Effector CD8-positive, alpha-beta T cell (primary cell): Measurements from ENCODE around the gene BTBD9.
"Not testable (repeated sequence)": the region's sequence is repeated elsewhere in the genome, so short reads cannot be mapped to it uniquely, and the experiment has no call there.

Experiments used
- DNase-seq: peaks from one replicate; lab custom pipeline; 2025; lab: John Stamatoyannopoulos, UW

Gene BTBD9

DNA sequence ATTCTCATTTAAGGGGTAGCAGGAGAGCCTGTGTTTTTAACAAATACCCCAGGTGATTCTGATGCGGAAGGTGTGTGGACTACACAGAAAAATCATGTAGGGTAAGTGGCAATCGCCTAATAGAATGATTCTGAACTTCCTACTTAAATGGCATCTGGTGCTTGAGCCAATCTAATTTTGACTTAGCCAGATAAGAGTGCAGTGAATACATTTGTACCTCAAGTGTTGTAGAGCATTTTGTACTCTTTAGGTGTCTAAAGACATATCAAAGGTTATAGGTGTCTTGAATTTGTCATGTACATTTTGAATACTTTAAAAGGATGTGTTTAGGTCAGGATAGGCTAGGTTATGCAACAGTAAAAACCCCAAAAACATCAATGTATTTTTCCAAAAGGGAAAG, 10.0 kb upstream of the BTBD9 start:
- no peak for DNase-seq

DNA sequence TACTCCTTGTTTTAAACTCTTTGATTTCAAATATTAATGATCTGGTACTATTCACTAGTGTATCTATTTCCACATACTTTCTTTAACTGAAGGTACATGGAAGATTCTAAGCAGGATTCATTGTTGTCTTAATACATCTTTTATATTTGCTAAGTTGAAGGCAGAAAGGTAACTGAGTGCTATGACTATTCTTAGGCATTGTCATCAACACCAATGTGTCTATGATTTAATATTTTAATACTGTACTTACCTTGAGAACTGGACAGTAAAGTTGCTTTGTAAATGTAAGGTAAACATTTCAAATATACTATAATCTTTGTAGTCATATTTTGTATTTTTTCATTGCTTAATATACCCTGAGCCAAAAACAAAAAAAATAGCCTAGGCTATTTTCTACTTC, 8.9 kb upstream of the BTBD9 start:
- no peak for DNase-seq

DNA sequence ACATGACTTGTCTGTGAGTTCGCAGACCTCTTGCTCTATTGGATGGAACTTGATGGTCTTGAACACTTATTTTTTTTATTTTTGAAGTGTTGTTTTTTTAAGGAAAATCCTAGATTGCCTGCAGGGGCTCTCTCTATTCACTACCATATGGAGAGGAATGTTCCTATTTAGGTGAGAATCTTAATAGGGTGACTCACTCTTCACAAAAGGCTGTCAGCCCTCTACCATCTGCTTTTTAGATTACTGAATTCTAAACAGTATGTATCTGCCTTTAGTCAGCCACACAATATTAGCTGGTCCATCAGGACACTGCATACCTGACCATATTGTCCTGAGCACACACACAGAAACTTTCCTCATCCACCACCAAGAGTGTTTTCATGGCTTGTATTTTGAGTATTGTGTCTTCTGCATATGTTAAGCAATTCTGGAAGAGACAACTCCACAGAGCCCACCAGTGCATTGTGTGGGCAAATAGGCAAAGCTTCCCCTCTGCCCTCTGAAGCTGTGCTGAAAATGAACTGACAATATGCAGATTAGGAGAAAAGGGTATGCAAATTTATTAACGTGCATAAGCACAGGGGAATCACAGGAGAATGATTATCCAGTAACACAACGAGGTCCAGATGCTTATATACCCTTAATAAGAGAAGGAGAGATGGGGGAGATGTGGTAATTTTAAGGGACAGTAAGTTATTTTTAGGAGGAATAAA, 6.6 kb upstream of the BTBD9 start:
- no peak for DNase-seq

DNA sequence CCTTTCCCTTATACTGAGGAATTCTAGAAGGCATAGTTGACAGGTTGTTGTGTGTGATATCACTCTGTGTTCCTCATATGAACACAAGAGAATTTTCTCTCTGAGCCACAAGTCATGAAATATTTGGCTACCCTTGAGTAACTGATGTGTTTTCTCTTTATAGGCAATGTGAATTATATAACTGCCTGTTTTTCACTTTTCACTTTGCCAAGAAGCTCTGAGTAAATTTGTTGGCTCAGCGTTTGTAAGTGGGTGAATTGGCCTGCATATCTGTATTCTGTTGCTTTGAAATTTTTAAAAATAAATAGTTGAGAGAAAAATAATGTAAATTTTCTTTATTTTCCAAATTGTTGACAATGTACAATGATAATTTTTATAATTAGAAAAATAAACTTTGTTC, 5.2 kb upstream of the BTBD9 start:
- DNase-seq = no peak

DNA sequence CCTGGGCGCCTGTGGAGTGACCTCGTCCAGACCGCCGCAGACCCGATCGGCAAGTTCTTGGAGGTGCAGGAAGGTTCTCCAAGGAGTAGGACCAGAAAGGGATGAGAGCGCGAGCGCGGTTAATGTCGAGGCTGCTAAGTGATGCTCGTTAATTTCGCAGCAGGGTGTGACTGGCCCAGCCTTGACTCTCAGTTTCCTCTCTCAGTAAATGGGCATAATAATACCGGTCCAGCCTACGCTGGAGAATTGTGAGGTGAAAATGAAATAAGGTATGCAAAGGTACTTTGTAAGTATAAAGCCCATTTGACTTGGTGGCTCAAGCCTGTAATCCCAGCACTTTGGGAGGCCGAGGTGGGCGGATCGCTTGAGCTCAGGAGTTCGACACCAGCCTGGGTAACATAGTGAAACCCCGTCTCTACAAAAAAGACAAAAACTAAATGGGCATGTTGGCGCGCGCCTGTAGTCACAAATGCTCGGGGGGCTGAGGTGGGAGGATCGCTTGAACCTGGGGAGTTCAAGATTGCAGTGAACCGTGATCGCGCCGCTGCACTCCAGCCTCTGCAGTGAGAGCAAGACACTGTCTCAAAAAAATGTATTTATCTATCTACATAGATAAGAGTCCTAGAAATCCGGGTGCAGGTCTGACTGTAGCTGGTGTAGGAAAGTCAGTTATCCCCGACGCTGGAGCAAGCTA, 634 bp upstream of the BTBD9 start:
- DNase-seq = no peak

DNA sequence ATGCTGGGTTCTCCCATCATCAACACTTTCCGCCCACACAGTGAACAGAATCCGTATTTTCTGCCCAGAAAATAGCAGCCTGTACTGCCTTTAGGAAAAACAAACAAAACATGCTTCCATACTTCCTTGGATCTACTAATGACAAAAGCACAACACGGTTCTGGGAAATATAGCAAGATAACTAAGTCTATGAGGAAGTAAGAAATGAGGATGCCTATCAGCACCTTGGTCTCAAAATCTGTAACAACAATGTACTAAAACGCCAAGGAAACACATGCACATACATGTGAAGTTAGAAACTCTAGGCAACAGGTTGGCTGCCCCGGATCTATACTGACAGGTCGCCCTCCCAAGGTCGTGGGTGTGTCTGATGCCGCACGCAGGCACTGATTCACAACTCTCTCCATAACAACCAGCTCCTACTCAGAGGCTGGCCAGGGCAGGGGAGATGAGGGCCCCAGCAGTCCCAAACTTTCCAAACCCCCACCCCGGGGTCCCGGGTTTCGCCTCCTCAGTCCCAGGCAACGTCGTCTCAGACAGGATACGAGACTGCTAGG, 710 bp downstream of the BTBD9 start:
- DNase-seq = peak; percentile 39

DNA sequence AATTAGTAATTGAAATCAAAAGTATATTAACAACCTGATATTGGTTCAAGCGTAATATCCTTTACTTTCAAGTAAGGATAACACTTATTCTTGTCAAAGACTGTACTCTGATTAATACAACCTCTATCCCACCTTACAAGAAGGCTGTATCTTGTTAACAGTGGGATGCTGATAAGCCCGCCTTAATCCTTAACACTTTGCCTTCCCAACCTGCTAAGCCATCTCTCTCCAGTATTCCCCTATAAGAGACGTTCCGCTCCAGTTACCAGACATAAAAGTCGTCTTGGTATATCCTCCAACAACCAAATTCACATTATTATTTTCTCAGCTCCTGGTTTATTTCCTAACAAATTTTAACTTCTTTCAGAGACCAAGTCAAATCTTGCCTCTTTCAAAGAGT, 2.0 kb downstream of the BTBD9 start:
- DNase-seq = no peak

DNA sequence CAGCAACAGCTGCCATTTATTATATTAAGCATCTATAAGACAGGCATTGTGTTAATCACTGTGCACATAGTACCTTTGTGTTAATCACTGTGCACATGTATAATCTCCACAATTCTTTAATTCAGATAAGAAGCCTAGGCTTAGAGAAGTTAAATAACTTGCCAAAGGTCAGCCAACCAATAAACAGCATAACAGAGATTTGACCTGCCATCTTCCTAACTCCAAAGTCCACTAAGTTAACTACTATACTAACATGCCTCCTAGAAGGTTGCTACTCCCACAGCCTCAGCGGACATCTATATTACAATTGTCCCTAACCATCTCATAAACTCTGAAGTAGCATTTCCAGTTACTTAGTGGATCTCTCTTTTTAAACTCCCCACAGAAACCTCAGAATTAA, 3.7 kb downstream of the BTBD9 start:
- DNase-seq = no peak

DNA sequence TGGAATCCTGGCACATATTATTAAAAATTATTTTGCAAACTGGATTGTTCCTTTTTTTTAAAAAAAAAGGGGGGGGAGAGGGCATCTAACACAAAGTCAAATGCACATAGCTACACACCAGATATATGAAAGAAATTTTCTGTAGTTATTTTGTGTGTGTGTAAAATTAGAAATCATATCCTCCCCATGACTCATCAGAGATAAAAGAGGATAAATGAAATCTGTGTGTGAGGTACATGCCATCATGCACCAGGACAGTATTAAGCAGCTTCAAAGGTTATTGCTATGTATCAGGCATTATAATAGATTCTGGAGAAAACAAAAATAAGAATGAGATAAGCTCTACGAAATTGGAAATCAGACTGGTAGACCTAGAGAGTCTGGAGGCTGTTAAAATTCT, 5.2 kb downstream of the BTBD9 start:
- no peak for DNase-seq

DNA sequence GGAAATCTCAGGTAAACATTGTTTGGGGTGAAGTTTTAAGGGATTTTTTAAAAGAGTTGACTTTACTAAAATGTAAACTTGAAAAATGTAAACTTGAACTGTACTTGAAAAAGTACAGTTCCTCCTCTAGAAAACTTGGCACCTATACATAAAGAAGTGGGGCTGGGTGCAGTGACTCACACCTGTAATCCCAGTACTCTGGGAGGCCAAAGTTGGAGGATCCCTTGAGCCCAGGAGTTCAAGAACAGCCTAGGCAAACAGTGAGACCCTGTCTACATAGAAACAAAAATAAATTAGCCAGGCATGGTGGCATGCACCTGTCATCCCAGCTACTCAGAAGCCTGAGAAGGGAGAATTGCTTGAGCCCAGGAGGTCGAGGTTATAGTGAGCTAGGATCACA, 7.2 kb downstream of the BTBD9 start:
- no peak for DNase-seq

DNA sequence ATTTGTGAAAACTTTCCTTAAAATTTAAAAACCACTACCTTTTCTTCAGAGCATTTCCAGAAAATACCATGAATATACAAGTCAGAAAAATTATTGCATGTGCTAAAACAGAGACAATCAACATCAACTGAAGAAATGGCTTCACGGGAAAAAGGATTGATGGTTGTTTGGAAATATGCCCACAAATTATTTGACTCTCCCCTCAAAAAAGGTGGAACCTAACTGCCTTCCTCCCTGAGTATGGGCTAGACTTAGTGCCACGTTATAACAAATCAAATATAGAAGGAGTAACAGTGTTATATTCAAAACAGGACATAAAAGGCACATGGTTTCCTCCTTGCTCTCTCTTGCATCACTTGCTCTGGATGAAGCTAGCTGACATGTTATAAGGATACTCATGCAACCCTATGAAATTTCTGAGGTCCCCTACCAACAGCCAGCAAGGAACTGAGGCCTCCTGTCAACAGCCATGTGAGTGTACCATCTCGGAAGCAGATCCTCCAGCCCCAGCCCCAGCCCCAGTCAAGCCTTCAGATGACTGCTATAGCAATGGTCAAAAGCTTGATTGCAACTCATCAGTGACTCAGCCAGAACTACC, 8.4 kb downstream of the BTBD9 start:
- DNase-seq = no peak

DNA sequence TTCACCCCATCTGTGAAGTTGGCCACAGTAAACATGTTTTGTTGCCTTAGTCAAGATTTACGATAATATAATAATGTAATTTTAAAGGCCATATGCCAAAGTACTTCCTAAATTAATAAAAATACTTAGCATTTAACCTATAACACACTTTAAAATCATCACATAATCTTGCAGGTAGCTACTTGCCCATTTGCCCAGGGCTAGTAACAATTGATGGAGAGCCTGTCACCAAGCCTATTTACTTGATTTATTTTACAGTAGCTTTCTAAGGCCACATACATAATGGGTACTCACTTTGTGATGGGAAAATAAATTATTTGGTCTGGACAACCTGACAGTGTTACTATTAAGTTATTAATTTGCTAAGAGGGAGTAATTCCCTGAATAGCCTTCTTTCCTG, 14.5 kb downstream of the BTBD9 start:
- no peak for DNase-seq

DNA sequence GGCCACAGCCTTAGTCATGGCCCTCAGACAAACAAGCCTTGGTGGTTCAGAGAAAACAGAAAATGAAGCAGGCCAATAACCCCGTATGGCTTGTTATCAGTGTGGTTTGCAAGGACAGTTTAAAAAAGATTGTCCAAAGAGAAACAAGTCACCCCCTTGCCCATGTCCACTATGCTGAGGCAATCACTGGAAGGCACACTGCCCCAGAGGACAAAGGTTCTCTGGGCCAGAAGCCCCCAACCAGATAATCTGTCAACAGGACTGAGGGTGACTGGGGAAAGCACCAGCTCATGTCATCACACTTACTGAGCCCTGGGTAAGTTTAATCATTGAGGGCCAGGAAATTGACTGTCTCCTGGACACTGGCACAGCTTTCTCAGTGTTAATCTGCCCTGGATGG, 20.4 kb downstream of the BTBD9 start:
- not testable (repeated sequence) for DNase-seq

DNA sequence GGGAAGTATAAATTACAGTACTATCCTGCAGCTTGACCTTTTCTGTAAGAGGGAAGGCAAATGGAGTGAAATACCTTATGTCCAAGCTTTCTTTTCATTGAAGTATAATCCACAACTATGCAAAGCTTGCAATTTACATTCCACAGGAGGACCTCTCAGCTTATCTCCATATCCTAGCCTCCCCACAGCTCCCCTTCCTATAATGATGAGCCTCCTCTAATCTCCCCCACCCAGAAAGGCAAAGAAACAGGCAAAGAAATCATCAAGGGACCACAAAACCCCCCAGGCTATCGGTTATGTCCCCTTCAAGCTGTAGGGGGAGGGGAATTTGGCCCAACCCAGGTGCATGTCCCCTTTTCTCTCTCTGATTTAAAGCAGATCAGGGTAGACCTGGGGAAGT, 21.4 kb downstream of the BTBD9 start:
- not testable (repeated sequence) for DNase-seq

DNA sequence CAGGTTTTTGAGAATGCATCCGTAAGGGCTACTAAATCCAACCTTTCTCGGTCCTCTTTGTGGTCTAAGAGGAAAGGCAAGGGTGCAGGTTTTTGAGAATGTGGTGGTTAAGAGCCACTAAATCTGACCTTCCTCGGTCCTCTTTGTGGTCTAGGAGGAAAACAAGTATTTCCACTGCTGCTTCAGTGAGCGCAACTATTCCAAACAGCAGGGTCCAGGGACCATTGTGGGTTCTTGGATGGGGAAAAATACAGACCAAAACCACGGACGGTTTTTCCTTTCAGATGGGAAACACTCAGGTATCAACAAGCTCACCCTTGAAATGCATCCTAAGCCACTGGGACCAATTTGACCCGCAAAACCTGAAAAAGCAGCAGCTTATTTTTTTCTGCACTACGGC, 21.9 kb downstream of the BTBD9 start:
- DNase-seq = no peak

DNA sequence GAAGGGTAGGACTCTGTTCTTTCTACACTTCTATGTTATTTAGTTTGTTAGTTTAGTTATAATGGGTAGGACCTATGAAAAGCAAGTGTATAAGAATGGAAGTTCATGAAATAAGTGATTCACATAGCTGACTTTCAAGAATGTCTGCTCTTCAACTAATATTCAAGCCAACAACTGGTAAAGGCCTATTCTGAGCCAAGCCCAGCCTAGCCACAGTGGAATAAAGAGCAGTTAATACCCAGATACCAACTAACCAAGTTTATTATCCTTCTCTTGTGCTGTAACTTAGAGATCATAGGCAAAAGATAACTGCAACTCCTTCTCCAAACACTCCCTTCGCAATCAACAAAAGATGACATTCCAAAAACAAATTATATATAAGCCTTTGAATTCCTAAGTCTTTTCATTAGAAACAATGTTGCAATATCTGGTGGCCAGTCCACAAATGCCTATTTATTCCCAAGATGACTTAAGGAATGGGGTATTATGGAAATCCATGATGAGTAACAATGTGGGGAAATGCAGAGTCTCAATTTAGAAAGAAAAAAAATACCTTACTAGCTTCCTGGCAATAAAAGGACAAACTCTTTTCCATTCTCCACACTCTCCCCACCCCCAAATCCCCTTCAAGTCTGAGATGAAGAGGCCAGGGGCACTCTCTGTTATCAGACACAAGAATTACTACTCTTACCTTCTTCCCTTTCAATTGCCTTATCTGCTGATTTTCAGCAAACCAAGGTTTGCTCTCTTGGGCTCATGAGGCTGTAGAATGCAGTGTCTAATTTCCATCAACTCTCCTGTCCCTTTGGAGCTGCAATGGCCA, 27.4 kb downstream of the BTBD9 start:
- DNase-seq = no peak

DNA sequence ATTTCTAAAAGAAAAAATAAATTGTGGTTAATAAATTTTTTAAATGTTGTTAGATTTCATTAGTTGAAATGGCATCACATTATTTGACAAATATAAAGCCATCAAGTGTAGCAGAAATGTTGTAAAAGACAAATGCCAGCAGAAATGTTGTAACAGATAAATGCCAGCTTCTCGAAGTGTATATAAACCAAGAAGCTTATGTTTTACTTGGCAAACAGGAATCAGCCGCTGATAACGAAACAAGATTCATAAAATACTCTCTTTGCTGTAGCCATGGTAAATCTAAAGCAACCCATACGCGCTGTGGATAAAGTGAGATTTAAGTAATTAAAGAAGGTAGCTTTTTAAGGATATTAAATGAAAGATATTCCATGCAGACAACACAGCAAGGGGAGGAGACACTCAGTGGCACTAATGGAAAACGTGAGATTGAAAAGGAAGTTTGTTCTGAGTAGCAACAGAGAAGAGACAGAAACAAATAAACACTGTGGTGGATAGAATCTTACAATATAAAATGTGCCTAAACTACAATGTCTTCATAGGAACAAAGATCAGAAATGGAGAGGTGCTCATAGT, 29.6 kb downstream of the BTBD9 start:
- no peak for DNase-seq

DNA sequence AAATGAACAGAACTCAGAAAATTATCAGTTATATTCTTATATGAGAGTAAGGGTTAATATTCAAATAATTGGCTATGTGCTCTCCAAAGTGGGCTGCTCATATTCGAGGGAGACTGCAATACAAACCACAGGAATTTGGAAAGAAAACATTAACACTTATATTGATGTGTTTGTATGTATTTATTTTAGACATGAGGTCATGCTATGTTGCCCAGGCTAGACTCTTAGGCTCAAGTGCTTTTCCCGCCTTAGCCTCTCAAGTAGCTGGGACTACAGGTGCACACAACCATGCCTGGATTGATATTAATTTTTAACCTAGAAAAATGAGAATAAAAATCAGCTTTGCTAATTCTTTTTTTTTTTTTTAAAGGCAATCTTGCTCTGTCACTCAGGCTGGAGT, 35.0 kb downstream of the BTBD9 start:
- DNase-seq = no peak

DNA sequence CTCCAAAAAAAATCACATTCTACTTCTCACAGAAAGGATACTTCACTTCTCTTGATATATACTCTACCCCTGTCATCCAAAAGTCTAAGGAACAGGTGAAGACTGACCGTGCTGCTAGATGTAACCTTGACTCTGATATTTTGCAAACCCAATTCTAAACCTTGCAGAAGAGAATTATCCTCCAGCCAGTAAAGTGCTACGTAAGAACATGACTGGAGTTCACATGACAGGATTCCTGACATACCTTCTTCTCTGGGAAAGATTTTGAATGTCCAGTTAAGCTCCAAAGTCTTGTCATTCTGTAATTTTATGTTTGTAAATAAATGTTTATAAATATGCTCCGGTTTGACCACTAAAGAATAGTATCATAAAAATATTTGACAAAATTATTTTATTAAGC, 35.8 kb downstream of the BTBD9 start:
- no peak for DNase-seq

DNA sequence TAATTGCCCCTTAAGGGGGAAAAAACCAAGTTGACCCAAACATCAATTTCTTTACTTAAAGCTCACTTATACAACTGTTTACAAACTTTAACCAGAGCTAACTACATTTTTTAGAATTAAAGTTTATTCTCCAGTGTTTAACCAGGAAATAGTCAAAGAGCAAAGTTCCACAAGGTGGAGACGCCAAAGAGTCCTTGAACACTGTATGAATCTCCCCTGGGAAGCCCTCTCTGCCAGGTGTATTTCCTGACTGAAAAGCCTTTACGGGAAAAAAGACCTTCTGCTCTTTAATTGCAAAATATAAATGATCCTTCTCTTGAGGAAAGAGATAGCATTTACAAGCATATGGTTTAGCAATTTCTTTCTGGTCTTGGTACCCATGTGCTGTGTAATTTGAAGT, 36.2 kb downstream of the BTBD9 start:
- no peak for DNase-seq

DNA sequence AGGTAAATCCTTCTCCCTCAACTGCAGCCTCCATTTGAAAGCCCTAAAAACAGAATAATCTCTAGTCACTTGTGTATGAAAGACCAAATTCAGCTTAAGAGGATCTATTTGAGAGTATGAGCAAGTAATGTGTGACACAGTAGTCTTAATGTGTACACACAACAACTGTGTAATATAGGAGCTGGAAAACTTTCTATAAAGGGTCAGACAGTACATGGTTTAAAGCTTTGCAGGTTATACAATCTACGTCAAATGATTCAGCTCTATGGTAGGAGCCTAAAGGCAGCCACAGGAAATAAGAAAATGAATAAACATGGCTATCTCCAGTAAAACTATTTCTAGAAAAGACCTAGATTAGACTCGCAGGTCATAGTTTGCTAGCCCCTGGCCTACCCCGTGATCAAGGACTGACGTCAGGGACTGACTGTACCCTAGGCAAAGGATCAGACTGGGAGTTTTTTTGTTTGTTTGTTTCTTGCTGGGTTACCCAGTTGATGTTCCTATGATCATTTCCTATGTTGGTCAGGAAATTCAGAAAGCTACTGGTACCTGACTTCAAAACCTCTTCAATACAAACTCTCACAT, 39.7 kb downstream of the BTBD9 start:
- DNase-seq = no peak

DNA sequence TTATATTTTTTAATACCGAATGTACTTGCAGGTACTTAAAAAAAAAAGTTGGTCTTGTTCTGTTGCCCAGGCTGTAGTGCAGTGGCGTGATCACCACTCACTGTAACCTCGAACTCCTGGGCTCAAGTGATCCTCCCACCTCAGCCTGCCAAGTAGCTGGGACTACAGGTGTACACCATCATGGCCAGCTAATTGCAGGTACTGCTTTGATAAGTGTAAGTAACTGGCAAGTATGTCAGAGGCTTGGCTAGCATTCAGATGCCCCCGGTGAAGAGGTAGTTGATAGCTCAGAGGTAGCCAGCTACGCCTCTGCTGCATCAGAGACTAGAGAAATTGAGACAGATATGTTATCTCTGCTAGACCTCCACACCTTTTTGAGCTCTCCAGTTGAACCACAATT, 40.5 kb downstream of the BTBD9 start:
- DNase-seq = no peak
